ENCODE results near the gene SCMH1. TPM values are rescaled to one million over a fixed set of nuclear protein-coding genes. Genes with fewer than 3 reads are reported as not detected.

The SCMH1 gene
- total RNA-seq, 1 experiment from 2014 or later = 16.5 TPM

DNA sequence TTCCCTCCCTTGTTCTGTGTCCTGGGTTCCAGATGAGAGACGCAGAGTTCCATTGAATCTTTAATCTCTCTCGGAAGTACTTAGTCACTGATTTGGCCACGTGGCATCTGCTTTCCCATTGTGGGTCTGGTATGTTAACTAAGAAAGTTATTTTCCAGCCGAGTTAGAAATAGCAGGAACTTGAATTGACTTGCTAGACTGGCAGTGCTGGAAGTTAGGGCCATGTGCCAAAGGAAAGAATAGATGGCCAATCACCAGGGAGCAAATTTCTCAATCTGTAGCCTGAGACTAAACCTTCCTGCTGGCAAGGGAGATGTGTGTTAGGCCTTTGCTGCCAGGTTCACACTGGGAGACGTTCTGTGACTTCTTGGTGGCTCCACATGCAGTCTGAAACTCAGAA, 196.4 kb downstream of the SCMH1 start:
- TF ChIP-seq, protein P1, sequence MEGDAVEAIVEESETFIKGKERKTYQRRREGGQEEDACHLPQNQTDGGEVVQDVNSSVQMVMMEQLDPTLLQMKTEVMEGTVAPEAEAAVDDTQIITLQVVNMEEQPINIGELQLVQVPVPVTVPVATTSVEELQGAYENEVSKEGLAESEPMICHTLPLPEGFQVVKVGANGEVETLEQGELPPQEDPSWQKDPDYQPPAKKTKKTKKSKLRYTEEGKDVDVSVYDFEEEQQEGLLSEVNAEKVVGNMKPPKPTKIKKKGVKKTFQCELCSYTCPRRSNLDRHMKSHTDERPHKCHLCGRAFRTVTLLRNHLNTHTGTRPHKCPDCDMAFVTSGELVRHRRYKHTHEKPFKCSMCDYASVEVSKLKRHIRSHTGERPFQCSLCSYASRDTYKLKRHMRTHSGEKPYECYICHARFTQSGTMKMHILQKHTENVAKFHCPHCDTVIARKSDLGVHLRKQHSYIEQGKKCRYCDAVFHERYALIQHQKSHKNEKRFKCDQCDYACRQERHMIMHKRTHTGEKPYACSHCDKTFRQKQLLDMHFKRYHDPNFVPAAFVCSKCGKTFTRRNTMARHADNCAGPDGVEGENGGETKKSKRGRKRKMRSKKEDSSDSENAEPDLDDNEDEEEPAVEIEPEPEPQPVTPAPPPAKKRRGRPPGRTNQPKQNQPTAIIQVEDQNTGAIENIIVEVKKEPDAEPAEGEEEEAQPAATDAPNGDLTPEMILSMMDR (conservative IDR thresholded peaks at IDR 0.05) = no peak

More for the DNA sequence above, 196.4 kb downstream of the SCMH1 start:
- H2BK15ac ChIP-seq (ENCODE audit: low read depth, low read length) = no peak overlapping the region
- H3K27me3 Mint-ChIP-seq (ENCODE audit: low read depth) = no peaks in the 10 kb centered on the region
- no peak overlapping the region for H3K4me3 Mint-ChIP-seq
- no peak overlapping the region for H4K8ac ChIP-seq (replicated peaks; ENCODE audit: insufficient read length, low read depth, low read length)
- no peaks in the 10 kb centered on the region for H3K4me1 ChIP-seq (ENCODE audit: insufficient read depth, low read length)
- H3K36me3 Mint-ChIP-seq (ENCODE audit: insufficient read depth in 1 of 3, low read depth in 3 of 3) = peaks cover 0 to 26% (median 18%) of the 10 kb centered on the region in 3 experiments; a peak in 5 of 7 replicates
- no peaks in the 10 kb centered on the region for H3K9me3 ChIP-seq (ENCODE audit: control insufficient read depth, low read depth, low read length)
- no peak overlapping the region for H2BK20ac ChIP-seq (ENCODE audit: low read depth, low read length, poor library complexity, severe bottlenecking)
- H4K91ac ChIP-seq (ENCODE audit: insufficient read length, low read depth, low read length) = no peak overlapping the region
- no peak overlapping the region for H2AK5ac ChIP-seq (ENCODE audit: insufficient read length, low read length)
- H3K27ac ChIP-seq (ENCODE audit: insufficient read length, low read depth, low read length) = no peak overlapping the region
- H3K4me1 Mint-ChIP-seq = no peaks in the 10 kb centered on the region
- no peaks in the 10 kb centered on the region for H3K23me2 ChIP-seq (ENCODE audit: insufficient read length, low read depth, low read length, poor library complexity, severe bottlenecking)
- H3K23ac ChIP-seq (ENCODE audit: insufficient read length, low read depth, low read length) = no peak overlapping the region
- no CpG with 5 or more reads among the region's 5 CpGs for WGBS (ENCODE audit: extremely low coverage, insufficient read length, low lambda C conversion rate)
- no peak overlapping the region for H3K56ac ChIP-seq (ENCODE audit: insufficient read length, low read depth, low read length)
- no peak overlapping the region for H2BK120ac ChIP-seq (ENCODE audit: low read depth, low read length, poor library complexity, severe bottlenecking)
- H2AFZ ChIP-seq (ENCODE audit: low read length) = no peak overlapping the region
- H3K9ac ChIP-seq (ENCODE audit: extremely low read depth, insufficient read length, low read length) = no peak overlapping the region
- no peaks in the 10 kb centered on the region for H3K27me3 ChIP-seq (ENCODE audit: insufficient read depth, low read length)
- H3K79me1 ChIP-seq (ENCODE audit: insufficient read depth, low read depth, low read length, poor library complexity, severe bottlenecking) = no peaks in the 10 kb centered on the region
- H4K5ac ChIP-seq (ENCODE audit: insufficient read length, low read depth, low read length) = no peak overlapping the region
- no peak overlapping the region for H3T11ph ChIP-seq (ENCODE audit: low read length)
- no peaks in the 10 kb centered on the region for H3K9me3 Mint-ChIP-seq
- no peak overlapping the region for H2BK12ac ChIP-seq (ENCODE audit: insufficient read length, low read depth, low read length)
- no peaks in the 10 kb centered on the region for H3K79me2 ChIP-seq (ENCODE audit: insufficient read depth, low read length)
- H3K18ac ChIP-seq (ENCODE audit: insufficient read length, low read depth, low read length) = no peak overlapping the region
- H3K27ac Mint-ChIP-seq = no peak overlapping the region
- no peak overlapping the region for H2BK5ac ChIP-seq (ENCODE audit: insufficient read length, low read length)
- H4K20me1 ChIP-seq (ENCODE audit: control insufficient read depth, insufficient read depth, insufficient read length) = no peaks in the 10 kb centered on the region
- no peak for DNase-seq
- H3K4ac ChIP-seq (ENCODE audit: low read depth, low read length) = no peak overlapping the region
- no peak overlapping the region for H3K14ac ChIP-seq (ENCODE audit: insufficient read depth, low read length)
- H3K4me2 ChIP-seq (ENCODE audit: insufficient read depth, insufficient read length, low read length) = no peak overlapping the region

All from H9 (cell line).